GM18507 (cell line): ENCODE results near the gene FAM217A.
"Not testable (repeated sequence)": the region's sequence is repeated elsewhere in the genome, so short reads cannot be mapped to it uniquely, and the experiment has no call there.

Source experiments
- DNase-seq: peaks from one replicate; pipeline ENCODE4 v3.0.0; 2011; ENCODE audit warnings: low read depth; ENCODE audit not compliant: insufficient read length; ENCODE audit errors: extremely low spot score
- FAIRE-seq: peaks from 2 replicates; lab custom pipeline; 2011; peaks lifted over from hg19 to GRCh38; lab: Jason Lieb, UNC

The FAM217A gene, protein sequence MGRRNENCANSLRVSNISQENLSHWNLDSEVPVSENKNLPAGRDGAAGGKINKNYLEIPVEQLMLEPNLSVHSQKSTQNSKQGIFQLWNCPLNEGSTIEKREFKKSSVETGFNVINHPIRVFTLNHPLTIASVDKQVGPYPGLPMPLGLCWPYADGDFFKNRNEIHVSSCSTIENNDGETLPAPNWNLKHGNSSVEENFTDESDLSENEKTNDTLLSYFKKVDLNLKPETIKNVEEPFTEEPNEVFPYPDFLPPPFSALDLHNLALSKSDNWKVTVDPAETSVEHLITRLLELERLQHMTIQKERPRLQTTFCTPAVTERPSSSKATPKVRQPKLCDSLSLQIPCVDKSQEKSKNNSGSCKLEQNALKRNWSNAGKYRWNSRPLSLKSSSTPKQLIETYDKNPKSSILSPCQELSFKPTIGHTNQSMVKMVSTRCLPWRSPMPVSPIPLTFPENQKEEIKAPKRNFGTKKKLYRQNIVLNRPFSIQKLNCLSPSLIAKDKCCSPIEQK

DNA sequence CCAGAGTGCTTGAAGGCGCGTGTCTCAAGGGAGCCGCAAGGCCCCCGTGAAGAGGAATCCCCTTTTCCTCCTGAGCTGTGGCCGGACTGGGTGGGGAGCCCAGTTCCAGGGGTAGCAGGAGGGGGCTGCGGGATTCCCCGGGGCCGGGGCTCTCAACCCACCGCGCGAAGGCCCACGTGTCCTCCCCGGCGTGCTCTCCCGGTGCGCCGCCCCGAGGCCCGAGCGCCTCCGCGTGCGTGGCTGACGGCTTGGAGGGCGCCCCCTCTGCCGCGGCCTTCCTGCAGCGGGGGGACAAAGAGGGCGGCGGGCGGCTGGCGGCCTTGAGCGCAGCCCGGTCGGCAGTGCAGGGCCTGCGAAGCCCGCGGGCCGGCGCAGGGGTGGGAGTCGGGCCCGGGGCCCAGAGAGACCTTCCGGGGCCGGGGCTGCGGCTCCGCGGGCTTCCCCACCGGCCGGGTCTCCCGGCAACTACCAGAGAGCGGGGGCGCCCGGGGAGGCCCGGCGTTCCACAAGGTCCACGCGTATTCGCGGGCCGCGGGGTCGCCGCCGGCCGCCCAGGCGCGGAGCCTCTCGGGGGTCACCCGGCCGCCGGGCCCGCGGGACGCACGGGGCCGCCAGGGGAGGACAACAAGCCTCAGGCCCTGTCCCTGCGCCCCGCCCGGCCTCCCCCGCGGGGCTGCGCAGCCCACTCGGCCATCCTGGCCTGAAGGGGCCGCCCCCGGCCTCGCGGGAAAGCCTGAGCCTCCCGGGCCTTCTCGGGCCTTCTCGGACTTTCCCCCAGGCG is at the start of gene FAM217A:
TSS of gene FAM217A (minus strand) at position 447 of the 781 bp plus-strand sequence. CDS start 1,723 bp downstream, outside the sequence.
- DNase-seq (no peak), FAIRE-seq (no peak)

- FAIRE-seq (no peak), DNase-seq (no peak)
These were observed 49.1 kb upstream of the FAM217A start for GRCh38 chr6:4128072-4128471.

- FAIRE-seq, result no peak
- no peak for DNase-seq
These were observed 47.3 kb upstream of the FAM217A start for GRCh38 chr6:4125933-4126864.

GRCh38 chr6:4125500-4125899 is 46.6 kb upstream of the FAM217A start:
- DNase-seq, result no peak
- FAIRE-seq, result no peak

GRCh38 chr6:4124351-4124750 is 45.4 kb upstream of the FAM217A start:
- DNase-seq (no peak), FAIRE-seq (no peak)

GRCh38 chr6:4115741-4116140 is 36.8 kb upstream of the FAM217A start:
- no peak for FAIRE-seq

GRCh38 chr6:4114123-4114522 is 35.2 kb upstream of the FAM217A start:
- DNase-seq (no peak), FAIRE-seq (no peak)

More at GRCh38 chr6:4115741-4116140, 36.8 kb upstream of the FAM217A start:
- DNase-seq, result no peak

DNA sequence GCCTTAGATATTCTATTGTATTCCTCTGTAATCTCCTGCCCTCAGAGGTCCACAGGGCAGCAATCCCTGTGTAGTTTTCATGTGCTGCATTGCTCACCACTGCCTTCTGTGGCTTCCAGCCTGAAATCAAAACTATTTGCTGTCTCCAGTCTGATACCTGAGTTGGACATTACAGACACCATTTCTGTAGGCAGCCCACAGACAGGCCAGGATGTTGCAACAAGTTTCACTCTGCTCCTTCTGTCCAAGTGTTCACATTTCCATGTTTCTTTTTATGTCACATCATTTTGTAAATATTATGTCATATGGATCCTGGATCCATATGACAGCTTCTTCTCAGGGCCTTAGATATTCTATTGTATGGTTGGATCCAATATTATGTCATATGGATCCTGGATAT is 34.7 kb upstream of the FAM217A start:
- no peak for DNase-seq
- FAIRE-seq, result no peak

GRCh38 chr6:4112366-4112765 is 33.4 kb upstream of the FAM217A start:
- no peak for DNase-seq
- no peak for FAIRE-seq

DNA sequence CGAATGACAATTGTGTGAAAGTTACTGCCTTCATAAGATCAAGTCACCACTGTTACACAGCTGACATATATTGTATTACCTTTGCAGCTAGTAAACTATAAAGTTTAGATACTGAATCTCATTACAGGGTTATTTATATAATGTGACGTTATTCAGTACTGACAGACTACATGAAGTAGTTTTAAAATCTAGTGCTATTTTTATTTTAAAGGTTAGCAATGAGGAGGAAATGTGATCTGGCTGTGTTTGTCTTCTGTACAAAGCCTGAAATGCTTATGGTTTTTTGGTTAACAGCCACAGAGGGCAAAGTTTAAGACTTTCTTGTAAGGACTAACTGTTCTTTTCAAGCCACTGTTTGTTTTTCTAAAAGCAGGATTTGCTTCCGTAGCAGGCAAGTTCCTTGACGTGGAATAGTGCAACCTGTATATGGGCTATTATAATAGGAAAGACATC is 30.5 kb upstream of the FAM217A start:
- peak; percentile 46 for FAIRE-seq
- DNase-seq, result not testable (repeated sequence)

GRCh38 chr6:4108561-4109093 is 29.7 kb upstream of the FAM217A start:
- no peak for FAIRE-seq

GRCh38 chr6:4107873-4108272 is 28.9 kb upstream of the FAM217A start:
- FAIRE-seq, result no peak
- no peak for DNase-seq

More at GRCh38 chr6:4108561-4109093, 29.7 kb upstream of the FAM217A start:
- no peak for DNase-seq

DNA sequence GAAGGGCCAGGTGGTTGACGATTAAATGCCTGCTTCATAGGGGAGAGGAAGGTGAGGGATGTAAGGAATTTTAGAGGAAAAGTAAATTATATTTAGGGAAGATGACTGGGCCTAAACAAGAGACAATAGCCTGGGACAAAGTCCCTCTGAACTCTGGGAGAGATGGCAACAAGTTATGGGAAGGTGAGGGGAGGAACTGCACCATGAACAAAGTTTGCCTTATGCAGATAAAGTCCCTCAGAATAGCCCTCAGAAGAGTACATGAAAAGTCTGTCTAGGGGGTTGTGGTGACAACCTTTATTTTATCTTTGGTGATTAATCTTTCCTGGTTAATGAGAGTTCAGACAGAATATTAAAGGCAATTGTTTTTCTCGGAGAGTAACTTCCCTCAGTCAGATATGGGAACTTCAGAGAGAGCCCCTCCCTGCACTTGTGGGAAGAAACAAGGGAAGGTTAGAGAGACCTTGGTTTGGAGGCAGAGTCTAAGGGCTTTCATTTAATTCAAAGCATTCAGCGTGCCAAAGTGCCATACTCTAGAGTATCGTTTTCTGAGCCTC is 27.1 kb upstream of the FAM217A start:
- no peak for FAIRE-seq
- DNase-seq, result no peak

- DNase-seq (no peak), FAIRE-seq (no peak)
These were observed 25.0 kb upstream of the FAM217A start for GRCh38 chr6:4103929-4104328.

DNA sequence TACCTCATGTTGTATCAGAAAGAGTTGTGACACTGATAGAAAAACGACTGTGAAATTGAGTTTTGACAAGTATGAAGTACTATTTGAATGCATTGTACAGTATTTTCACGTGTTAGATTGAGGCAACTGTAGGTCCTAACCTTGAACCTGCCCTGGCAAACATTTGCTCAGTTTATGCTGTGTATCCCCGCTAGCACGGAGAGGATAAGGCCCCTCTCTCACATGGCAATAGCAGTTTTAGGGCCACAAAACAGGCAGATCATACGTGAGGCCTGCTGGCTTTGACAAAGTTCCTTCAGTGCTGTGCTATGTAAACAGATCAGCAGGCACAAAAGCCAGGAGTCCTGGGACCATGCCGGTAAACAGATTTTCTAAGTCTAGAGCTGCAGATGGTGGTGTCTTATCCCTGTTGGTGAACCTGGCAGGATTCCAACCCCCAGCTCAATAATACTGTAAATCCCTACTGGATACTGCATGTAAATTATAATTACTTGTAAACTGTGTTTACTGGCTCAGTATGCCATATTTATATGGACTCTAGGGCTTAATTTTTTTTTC is 23.8 kb upstream of the FAM217A start:
- no peak for FAIRE-seq
- no peak for DNase-seq

- no peak for FAIRE-seq
- DNase-seq, result no peak
These were observed 22.4 kb upstream of the FAM217A start for GRCh38 chr6:4101298-4101697.

GRCh38 chr6:4100655-4101054 is 21.7 kb upstream of the FAM217A start:
- FAIRE-seq (no peak), DNase-seq (no peak)

DNA sequence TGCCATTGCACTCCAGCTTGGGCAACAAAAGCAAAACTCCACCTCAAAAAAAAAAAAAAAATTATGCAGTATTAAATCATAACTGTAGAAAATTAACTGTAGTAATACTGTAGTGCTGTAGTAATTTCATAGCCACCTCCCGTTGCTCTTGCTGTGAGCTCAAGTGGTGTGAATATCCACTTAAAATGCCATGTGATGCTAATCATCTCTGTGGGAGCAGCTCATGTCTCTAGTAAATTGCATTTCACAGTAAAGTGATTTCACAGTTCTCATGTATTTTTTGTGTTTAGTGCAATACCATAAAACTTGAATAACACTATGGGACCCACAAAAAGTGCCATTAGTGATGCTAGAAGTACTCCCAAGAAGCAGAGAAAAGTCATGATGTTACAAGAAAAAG is 14.4 kb upstream of the FAM217A start:
- FAIRE-seq, result no peak
- no peak for DNase-seq

DNA sequence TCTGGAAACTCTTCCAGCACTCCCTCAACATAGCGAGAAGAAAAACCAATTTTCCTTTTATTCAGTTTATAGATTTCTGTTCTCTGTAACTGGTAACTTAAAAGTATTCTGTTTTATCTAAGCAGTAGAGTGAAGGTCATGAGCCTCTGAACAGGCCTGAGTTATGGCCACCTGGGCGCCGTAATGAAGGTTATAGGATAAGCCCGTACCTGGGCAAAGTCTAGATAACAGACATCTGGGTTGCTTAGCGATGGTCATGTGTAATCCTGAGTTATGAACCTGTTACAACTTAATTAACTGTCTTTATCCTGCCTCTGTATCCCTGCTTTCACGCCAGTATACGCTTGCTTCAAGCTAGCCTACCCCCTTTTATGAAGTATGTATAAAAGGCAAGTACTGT is 13.0 kb upstream of the FAM217A start:
- no peak for DNase-seq
- FAIRE-seq, result no peak
